Measurements from ENCODE around the gene PCDHA4.
A peak's percentile ranks its signal among the peaks of the same experiment; 100 is the strongest.
"Not testable (repeated sequence)": the region's sequence is repeated elsewhere in the genome, so short reads cannot be mapped to it uniquely, and the experiment has no call there.

PCDHA4 gene

DNA sequence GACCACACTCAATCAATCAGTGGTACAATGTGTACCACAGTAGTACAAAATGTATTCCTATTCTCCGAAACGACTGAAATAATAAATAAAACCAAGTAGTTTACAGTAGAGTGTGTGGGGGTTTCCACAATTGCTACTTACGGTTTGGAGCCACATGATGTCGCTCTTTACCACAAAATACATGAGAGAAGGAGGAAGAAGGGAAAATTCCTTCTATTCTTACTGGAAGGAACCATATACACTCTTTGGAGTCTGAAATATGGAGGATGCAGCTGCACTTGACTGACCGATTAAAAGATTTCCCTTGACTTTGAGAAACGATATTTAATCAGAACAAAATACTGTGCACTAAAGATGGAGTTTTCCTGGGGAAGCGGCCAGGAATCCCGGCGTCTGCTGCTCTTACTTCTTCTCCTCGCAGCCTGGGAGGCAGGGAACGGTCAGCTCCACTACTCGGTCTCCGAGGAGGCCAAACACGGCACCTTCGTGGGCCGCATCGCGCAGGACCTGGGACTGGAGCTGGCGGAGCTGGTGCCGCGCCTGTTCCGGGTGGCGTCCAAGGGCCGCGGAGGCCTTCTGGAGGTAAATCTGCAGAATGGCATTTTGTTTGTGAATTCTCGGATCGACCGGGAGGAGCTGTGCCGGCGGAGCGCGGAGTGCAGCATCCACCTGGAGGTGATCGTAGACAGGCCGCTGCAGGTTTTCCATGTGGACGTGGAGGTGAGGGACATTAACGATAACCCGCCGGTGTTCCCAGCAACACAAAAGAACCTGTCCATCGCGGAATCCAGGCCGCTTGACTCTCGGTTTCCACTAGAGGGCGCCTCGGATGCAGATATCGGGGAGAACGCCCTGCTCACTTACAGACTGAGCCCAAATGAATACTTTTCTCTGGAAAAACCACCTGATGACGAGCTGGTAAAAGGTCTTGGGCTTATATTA lies at the start of gene PCDHA4:
Gene PCDHA4, plus strand, starts transcription at position 235 of the 942 bp plus-strand sequence.
- DNase-seq (ENCODE audit: low read depth, low spot score): peak; percentile 14

- DNase-seq (ENCODE audit: low read depth, low spot score): no peak
These were observed 42.5 kb upstream of the PCDHA4 start for GRCh38 chr5:140764177-140764973.

DNA sequence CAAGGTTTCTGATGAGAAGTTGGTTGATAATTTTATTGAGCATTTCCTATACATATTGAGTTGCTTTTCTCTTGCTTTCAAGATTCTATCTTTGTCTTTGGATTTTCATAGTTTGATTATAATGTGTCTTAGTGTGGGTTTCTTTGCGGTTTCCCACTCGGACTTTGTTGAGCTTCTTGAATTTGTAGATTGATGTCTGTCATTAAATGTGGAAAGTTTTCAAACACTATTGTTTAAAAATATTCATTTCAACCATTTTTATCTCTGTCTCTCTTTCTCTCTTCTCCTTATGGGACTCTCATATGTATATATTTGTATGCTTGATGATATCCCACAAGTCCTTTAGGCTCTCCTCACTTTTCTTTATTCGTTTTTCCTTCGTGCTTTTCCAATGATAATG lies 39.4 kb upstream of the PCDHA4 start:
- DNase-seq (ENCODE audit: low read depth, low spot score): no peak

DNA sequence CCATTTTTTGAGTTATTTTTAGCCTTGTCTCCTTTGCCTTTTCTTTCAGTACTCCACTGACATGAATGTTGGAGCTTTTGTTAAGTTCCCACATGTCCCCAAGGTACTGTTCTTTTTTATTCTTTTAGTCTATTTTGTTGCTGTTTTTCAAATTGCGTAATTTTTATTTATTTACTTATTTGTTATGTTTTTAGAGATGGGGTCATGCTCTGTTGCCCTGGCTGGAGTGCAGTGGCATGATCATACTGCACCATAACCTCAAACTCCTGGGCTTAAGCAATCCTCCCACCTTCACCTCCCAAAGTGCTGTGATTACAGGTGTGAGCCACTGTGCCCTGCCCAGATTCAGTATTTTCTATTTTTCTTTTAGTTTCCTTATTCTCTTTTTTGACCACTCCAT lies 26.4 kb upstream of the PCDHA4 start:
- no peak for DNase-seq (ENCODE audit: low read depth, low spot score)

- no peak for DNase-seq (ENCODE audit: low read depth, low spot score)
These were observed 20.8 kb upstream of the PCDHA4 start, which contains the start of gene PCDHA1 for GRCh38 chr5:140785905-140786686. Gene PCDHA1 (plus strand): TSS chr5:140786140.

DNA sequence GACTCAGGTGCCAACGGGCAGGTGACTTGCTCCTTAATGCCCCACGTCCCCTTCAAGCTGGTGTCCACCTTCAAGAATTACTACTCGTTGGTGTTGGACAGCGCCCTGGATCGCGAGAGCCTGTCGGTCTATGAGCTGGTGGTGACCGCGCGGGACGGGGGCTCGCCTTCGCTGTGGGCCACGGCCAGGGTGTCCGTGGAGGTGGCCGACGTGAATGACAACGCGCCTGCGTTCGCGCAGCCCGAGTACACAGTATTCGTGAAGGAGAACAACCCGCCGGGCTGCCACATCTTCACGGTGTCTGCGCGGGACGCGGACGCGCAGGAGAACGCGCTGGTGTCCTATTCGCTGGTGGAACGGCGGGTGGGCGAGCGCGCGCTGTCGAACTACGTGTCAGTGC lies 19.4 kb upstream of the PCDHA4 start:
- DNase-seq (ENCODE audit: low read depth, low spot score): not testable (repeated sequence)

DNA sequence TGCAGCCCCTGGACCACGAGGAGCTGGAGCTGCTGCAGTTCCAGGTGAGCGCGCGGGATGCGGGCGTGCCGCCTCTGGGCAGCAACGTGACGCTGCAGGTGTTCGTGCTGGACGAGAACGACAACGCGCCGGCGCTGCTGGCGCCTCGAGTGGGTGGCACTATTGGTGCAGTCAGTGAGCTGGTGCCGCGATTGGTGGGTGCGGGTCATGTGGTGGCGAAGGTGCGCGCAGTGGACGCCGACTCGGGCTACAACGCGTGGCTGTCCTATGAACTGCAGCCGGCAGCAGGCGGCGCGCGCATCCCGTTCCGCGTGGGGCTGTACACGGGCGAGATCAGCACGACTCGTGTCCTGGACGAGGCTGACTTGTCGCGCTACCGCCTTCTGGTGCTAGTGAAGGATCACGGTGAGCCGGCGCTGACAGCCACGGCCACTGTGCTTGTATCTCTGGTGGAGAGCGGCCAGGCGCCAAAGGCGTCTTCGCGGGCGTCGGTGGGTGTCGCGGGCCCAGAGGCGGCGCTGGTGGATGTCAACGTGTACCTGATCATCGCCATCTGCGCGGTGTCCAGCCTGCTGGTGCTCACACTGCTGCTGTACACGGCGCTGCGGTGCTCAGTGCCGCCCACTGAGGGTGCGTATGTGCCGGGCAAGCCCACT lies 18.9 kb upstream of the PCDHA4 start:
- not testable (repeated sequence) for DNase-seq (ENCODE audit: low read depth, low spot score)

GRCh38 chr5:140791089-140791488 lies 15.8 kb upstream of the PCDHA4 start:
- DNase-seq (ENCODE audit: low read depth, low spot score): no peak

GRCh38 chr5:140794595-140795258 lies 12.1 kb upstream of the PCDHA4 start, which contains the start of gene PCDHA2:
Gene PCDHA2 (plus strand): TSS chr5:140794852.
- DNase-seq (ENCODE audit: low read depth, low spot score): no peak

DNA sequence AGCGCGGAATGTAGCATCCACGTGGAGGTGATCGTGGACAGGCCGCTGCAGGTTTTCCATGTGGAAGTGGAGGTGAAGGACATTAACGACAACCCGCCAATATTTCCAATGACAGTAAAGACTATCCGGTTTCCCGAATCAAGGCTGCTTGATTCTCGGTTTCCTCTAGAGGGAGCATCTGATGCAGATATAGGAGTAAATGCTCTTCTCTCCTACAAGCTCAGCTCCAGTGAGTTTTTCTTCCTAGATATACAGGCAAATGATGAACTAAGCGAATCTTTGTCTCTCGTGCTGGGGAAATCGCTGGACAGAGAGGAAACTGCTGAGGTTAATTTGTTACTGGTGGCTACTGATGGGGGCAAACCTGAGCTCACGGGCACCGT lies 11.6 kb upstream of the PCDHA4 start:
- no peak for DNase-seq (ENCODE audit: low read depth, low spot score)

DNA sequence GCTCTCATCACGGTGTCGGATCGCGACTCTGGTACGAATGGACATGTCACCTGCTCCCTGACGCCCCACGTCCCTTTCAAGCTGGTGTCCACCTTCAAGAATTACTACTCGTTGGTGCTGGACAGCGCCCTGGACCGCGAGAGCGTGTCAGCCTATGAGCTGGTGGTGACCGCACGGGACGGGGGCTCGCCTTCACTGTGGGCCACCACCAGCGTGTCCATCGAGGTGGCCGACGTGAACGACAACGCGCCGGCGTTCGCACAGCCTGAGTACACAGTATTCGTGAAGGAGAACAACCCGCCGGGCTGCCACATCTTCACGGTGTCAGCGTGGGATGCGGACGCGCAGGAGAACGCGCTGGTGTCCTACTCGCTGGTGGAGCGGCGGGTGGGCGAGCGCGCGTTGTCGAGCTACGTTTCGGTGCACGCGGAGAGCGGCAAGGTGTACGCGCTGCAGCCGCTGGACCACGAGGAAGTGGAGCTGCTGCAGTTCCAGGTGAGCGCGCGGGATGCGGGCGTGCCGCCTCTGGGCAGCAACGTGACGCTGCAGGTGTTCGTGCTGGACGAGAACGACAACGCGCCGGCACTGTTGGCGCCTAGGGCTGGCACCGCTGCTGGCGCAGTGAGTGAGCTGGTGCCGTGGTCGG lies 10.7 kb upstream of the PCDHA4 start:
- DNase-seq (ENCODE audit: low read depth, low spot score): not testable (repeated sequence)

DNA sequence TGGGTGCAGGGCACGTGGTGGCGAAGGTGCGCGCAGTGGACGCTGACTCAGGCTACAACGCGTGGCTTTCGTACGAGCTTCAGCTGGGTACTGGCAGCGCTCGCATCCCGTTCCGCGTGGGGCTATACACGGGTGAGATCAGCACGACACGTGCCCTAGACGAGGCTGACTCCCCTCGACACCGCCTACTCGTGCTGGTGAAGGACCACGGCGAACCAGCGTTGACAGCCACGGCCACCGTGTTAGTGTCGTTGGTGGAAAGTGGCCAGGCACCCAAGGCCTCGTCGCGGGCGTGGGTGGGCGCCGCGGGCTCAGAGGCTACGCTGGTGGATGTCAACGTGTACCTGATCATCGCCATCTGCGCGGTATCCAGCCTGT lies 10.2 kb upstream of the PCDHA4 start:
- DNase-seq (ENCODE audit: low read depth, low spot score): no peak

DNA sequence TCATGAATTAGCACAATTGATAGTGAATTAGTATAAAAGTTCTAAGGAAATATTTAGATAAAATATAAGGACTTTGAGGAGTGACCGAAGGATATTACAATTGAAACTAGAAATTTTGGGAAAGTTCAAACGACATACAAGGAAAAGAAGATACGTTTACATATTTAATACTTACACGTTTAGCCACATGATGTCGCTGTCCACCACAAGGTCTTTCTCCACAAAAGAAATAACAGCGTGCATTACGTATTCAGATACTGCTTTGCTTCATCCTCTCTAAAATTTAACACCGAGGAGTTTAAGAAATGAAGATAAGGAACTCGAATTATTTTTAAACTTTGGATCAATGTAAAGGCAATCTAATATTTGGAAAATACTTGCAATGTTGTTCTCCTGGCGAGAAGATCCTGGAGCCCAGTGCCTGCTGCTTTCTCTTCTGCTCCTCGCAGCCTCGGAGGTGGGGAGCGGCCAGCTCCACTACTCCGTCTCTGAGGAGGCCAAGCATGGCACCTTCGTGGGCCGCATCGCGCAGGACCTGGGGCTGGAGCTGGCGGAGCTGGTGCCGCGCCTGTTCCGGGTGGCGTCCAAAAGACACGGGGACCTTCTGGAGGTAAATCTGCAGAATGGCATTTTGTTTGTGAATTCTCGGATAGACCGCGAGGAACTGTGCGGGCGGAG lies 5.9 kb upstream of the PCDHA4 start, which contains the start of gene PCDHA3:
Gene PCDHA3, plus strand, starts transcription at position 242 of the 678 bp plus-strand sequence.
- peak; percentile 5 for DNase-seq (ENCODE audit: low read depth, low spot score)

- DNase-seq (ENCODE audit: low read depth, low spot score): no peak
These were observed 5.4 kb upstream of the PCDHA4 start for GRCh38 chr5:140801494-140801841.

- not testable (repeated sequence) for DNase-seq (ENCODE audit: low read depth, low spot score)
These were observed 4.5 kb upstream of the PCDHA4 start for GRCh38 chr5:140802381-140802780.

- DNase-seq (ENCODE audit: low read depth, low spot score): no peak
These were observed 4.0 kb upstream of the PCDHA4 start for GRCh38 chr5:140802781-140803271.

- DNase-seq (ENCODE audit: low read depth, low spot score): not testable (repeated sequence)
These were observed 1.5 kb downstream of the PCDHA4 start for GRCh38 chr5:140808241-140808888.

DNA sequence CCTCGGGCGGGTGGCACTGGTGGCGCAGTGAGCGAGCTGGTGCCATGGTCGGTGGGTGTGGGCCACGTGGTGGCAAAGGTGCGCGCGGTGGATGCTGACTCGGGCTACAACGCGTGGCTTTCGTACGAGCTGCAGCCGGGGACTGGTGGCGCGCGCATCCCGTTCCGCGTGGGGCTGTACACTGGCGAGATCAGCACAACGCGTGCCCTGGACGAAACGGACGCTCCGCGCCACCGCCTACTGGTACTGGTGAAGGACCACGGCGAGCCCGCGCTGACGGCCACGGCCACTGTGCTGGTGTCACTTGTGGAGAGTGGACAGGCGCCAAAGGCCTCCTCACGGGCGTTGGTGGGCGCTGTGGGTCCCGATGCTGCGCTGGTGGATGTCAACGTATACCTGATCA lies 2.0 kb downstream of the PCDHA4 start:
- DNase-seq (ENCODE audit: low read depth, low spot score): no peak
